Activated T-cell treated with anti-CD3 and anti-CD28 coated beads for 4 hours (primary cell): Measurements from ENCODE around the gene STX8.
"Not testable (repeated sequence)": the region's sequence is repeated elsewhere in the genome, so short reads cannot be mapped to it uniquely, and the experiment has no call there.

Experiments
- DNase-seq: peaks from one replicate; pipeline ENCODE4 v3.0.0-alpha.2; 2020

The STX8 gene

DNA sequence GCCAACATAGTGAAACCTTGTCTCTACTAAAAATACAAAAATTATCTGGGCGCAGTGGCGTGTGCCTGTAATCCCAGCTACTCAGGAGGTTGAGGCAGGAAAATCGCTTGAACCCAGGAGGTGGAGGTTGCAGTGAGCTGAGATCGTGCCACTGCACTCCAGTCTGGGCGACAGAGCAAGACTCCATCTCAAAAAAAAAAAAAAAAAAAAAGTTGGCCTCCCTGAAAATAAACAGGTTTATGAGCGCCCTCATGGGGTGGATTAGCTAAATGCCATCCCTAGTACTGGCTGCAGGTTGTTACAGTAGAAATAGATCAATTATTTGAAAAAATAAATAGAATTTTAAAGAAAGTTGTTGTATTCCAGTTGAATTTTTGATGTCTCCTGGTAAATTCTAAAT is 20.9 kb downstream of the STX8 start:
- DNase-seq = not testable (repeated sequence)

DNA sequence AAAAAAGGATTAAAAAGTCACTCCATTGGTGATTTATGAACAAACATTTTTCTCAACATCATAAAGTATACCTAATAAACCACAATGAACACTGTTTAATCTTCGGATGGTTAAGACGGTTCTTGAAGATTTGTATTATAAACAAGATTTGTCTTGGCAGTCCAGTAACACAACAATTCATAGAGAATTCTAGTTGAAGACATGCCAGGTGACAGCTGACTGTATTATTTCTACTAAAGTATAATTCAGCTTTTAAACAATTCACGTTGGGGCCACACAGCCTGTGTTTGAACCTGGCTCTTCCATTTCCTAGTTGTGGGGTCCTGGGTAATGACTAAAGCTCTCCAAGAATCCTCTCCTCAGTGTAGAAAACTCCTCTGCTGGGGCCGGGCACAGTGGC is 22.0 kb downstream of the STX8 start:
- DNase-seq = no peak

DNA sequence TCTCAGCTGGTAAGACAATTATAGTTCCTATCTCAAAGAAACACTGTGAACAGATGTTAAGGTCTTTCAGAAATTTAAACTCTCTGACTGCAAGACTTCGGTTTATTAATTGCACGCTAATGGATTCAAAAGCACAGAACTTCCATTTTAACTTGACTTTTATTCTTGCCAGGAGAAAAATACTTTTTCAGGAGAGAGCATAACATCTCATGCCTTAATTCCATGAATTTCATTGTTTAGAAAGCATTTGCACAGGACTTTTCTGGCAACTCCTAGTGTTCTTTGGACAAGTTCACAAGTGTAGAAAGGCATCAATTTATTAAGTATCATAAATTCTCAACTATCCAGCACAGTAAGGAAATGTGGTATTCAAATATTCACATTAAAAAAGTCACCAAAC is 22.4 kb downstream of the STX8 start:
- no peak for DNase-seq

DNA sequence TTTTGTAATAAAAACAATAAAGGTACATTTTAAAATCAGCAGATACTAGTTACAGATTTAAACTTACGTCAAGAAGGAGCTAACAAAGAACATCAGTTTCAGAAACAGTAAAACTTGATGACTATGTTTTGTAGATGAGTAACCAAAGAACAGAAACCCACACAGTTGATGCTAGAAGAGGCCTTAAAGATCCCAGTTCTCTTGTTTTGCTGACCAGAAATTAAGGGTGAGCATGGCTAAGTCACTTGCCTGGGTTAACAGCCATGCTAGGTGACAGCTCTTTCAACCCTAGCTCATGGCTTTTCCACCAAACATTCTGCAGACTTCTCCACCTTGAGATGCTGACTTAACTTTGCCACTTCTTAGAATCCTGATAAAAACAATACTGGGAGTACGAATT is 26.4 kb downstream of the STX8 start:
- DNase-seq = no peak

DNA sequence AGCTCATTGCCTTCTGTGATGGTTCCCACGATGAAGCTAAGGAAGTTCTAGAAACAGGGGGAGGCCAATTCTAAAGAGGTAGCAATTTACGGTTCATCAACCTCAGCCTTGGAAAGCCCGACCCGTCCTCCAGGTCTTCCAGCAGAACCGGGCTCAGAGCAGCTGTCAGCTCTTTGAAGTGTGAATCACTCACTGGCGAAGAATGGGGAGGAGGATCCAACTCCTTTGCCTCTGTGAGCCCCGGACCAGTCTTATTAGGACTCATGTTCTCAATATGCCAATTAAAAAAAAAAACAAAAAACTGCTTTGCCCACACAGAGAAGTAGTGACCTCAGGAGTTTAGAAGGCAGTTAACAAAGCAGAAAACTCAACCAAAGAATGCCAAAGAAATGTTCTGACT is 31.4 kb downstream of the STX8 start:
- no peak for DNase-seq

DNA sequence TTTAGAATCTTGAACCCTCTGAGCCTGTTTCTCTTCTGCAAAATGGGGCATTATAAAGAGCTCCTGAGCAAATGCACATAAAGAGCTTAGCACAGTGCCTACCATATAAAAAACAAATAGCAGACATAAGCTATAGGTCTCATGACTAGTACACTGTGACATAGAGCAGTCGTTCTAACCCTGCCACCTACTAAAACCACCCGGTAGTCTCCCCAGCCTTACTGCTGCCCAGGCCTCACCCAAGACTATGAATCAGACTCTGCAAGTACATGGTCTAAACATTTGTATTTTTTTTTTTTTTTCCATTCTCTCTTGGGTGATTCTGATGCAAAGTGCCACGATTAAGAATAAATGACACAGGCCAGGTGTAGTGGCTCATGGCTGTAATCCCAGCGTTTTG is 33.9 kb downstream of the STX8 start:
- no peak for DNase-seq

DNA sequence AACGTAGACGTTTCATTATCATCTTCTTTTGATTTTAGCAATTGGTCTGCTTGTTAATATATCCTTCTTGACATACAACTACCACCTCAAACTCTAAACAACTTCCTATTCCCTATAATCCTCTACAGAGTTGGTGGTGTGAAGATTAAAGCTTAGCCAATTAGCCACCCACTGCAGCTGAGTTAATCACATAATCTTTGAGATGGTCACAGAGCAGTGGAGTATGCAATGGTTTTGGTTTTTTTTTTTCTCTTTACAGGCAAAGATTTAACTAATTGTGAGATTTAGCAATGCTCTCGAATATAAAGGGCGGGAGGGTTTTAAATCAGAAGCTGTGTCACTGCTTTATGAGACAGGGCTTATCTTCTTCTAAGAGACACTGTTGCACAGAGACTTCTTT is 37.0 kb downstream of the STX8 start:
- no peak for DNase-seq

DNA sequence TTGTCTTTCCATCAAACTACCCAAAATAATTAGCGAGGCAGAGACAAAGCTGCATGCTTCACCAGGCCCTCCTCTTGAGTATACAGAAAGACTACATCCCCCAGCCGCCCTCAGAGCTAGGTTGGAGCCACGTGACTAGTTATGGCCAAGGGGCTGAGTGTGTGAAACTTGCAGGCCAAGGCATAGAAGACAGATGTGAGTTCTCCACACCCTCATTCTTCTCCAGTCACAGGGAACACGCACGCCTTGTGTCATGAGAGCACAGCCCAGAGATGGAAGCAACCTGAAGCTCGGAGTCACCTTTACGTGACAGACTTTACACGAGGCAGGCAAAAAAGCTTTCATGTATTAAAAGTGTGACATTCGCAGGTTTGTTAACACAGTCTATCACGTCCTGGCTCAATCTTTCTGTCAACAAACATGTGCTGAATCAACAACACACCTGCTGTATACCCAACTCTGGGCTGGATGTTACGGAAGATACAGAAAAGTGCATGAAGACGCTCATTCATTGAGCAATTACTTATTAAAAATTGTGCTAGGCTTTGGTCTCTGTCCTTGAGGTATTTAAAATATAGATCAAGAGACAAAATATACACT is 38.3 kb downstream of the STX8 start:
- DNase-seq = no peak

DNA sequence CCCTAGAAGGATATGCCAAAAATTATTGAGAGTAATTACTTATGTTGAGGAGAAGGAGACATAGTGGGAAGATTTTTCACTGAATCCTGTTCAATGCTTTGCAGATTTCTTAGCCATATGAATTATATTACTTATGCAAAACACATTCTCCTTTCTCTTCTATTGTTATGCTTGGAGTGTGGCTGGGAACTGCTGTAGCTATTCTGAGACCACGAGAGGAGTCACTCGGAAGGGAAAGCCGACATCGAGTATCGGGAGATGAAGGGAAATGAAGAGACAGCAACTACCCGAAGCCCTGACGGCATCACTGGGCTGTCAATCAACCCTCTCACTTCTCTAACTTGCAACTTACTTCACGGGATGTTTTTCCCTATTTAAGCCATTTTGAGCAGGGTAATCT is 39.6 kb downstream of the STX8 start:
- no peak for DNase-seq

DNA sequence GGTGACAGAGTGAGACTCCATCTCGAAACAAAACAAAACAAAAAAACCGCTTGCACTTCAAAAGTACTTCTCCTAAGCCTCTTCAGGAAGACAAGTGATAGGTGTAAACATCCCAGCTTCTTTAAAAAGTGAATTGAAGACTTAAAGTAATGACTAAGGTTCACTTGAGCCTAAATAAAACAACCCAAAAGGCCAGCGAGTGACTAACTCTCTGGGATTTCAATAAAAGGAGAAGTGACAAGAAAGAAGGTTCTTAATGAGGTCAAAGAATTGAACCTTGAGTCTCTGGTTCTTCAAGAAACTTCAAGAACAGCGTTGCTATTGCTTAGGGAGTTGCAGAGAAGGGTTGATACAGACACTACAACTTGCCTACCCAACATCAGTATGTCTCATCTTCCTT is 42.2 kb downstream of the STX8 start:
- no peak for DNase-seq

DNA sequence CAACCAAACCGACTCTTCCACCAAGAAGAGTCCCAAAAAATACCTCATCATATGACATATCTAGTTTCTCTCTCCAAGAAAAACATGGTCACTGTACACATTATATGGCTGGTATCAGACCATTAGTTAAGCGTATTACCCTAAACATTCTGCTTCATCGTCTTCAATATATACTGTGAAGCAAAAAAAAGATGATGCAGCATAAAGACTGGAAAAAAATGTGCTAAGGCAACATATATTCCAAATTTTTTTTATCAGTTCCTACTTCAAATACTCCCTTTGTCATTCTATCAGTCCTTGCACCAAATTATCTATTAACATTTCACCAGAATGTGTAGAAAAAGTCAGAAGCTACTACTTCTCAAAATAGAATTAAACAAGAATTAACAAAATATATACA is 42.9 kb downstream of the STX8 start:
- DNase-seq = no peak

DNA sequence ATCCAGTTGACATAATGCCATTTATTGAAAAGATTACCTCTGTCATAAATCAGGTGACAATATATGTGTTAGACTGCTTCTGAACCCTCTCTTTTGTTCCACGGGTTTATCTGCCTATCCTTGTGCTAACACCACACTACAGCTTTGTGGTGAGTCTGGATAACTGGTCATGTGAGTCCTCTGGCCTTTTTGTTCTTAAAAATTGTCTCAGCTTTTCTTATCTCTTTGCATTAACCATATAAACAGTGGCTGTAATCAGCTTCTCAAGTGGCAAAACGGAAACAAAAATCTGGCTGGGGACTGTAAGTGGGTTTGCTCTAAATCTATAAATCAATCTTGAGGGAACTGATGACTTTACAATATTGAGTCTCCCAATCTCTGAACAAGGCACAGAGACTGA is 44.6 kb downstream of the STX8 start:
- no peak for DNase-seq

DNA sequence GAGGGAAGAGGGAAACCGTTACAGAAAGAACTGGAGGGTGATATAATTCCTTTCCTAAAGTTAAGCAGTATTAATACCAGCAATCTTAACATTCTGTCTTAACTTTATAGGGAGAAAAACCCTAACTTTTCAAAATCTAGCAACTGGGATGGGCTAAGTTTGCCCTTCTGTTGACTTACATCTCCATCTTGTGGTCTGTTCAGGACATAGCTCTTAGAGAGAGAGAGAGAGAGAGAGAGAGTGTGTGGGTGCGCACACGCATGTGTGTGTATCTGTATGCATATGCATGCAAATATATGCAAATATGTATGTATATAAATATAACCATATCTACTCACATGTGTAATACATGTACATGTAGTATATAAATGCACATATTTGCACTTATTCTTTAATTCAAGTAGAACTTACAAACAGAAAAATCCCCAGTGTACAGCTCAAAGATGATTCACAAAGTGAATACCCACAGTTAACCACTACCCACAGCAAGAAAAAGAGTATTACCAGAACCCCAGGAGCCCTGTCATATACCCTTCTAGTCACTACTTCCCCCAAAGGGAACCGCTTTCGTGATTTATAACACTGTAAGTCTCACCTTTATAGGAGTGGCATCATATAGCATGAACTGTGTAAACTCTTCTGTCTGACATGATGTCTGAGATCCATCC is 46.5 kb downstream of the STX8 start:
- no peak for DNase-seq

DNA sequence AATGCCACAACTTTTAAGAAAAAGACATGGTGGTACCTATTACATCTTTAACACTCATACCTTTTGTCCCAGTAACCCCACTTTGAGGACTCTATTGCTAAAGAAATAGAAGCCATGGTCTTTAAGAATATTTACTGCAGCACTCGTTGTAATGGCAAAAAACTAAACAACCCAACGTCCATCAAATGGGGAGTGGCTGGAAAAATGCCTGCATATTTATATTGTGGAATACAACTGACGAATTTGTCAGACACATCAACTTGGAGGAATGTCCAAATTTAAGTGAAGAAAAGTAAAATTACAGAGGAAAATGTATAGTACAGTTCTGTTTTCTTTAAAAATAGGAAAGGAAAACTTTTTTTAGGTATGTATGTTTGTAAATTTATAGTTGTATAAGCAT is 47.8 kb downstream of the STX8 start:
- no peak for DNase-seq

DNA sequence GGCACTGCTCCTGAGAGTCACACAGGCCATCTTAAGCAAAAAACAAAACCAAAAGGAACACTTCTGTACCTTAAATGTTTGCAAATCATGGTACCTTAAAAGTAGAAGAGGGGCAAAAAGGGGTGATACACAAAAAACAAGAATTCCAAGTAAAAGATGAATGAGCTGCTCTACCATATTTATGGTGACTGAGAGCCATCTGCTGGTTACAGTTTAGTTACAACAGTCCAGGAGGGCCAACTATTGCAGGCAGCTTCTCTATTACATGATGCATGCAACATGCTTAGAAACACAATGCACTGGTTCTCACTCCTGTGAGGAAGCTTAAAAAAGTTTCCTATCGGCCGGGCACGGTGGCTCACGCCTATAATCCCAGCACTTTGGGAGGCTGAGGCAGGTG is 53.5 kb downstream of the STX8 start:
- DNase-seq = no peak

DNA sequence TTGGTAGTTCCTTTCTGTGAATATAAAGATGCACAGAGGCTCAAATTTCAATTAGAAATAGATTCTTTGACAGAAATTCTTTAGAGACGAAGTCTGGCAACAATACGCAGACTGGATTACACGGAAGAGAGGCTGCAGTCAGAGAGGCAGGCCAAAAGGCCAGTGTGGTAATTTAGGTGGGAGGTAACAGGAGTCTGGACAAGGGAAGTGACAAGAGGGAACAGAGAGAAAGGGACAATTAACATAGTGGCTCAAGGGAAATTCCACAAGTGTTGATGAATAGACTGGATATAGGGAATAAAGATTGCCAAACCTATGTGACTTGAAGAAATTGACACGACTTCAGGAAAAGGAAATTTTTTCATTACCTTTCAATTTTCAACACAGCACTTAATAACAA is 54.6 kb downstream of the STX8 start:
- no peak for DNase-seq

DNA sequence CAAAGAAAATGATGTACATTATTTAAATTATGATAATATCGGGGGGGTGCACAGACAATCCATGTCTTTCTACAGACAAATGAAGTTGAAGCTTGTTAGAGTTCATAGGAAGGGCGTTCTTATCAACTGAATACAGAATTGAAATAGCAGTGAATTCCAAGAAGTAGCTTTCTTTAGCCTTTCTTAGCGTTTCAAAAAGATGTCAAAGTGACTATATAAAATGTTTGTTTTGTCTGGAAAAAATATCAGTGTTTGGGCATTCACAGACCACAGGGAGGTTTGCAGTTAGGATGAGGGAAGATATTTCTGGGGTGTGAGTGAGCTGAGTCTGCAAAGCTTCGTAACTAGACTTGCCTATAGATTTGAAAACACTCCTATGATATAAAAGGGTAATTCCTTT is 55.0 kb downstream of the STX8 start:
- no peak for DNase-seq

DNA sequence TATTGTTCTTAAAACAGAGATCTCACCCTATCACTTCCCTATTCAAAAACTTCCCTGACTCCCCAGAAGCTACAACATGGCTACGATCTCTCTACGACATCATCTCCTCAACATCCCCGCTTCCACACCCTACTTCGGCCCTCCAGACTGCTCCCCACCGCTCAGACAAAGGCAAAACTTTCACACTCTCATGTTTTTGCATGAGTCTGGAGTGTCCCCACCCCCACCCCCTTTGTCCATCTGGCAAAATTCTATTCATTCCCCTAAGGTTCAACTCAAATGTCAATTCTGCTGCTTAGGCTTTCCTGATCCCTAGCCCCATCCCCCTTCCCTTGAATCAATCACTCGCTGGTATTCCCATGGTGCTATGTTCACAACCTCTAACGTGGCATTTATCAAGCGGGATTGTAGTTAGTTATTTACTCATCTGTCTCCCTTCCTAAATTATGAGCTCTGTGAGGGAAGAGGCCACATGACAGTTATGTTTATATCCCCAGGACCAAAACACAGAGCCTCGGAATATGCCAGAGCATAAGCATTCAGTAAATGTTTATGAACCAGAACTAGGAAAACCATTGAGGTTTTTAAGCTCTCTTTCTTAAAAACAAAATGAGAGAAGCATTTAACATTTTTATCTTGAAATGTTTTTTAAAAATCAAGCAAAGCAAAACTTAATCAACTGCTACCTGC is 55.9 kb downstream of the STX8 start:
- DNase-seq = no peak

DNA sequence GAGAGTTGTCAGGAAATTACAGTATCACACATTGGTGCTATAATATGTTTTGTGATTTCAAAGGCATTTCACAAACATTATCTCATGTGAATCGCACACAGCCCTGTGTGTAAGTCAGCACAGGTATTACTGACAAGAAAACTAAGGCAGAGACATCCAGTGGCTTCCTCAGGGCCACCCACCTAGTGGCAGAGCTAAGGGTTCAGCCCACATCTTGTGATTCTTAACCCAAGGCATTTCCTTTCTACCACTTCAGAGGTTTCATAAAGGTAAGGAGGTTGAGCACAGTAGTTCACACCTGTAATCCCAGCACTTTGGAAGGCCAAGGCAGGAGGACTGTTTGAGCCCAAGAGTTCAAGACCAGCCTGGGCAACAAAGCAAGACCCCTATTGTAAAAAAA is 58.2 kb downstream of the STX8 start:
- DNase-seq = no peak

DNA sequence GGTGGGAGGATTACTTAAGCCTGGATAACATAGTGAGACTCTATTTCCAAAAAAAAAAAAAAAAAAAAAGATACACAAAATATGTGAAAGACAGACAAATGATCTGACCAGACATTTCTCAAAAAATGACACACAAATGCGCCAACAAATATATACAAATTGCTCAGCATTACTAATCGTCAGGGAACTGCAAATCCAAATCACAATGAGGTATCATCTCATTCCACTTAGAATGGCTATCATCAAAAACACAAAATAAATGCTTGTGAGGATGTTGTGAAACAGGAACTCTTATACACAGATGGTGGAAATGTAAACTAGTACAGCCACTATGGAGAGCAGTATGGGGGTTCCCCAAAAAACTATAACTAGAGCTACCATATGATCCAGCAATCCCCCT is 62.4 kb downstream of the STX8 start:
- DNase-seq = no peak

DNA sequence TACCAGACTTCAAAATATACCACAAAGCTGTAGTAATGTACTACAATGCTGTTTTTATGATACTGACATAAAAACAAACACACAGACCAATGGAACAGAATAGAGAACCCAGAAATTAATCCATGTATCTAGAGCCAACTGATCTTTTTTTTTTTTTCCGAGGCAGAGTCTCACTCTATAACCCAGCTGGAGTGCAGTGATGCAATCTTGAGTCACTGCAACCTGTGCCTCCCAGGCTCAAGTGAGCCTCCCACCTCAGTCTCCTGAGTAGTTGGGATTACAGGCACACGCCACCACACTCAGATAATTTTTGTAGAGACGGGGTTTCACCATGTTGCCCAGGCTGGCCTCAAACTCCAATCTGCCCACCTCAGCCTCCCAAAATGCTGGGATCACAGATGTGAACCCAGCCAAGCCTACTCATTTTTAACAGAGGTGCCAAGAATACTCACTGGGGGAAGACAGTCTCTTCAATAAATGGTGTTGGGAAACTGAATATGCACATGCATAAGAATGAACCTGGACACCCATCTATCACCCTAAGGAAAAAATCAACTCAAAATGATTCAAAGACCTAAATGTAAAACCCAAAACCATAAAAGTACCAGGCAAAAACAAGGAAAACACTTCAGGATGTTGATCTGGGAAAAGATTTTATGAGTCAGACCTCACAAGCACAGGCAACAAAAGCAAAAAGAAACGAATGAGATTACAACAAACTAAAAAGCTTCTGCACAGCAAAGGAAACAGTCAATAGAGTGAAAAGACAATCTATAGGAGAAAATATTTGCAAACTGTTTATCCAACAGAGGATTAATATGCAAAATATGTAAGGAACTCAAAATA is 63.1 kb downstream of the STX8 start:
- no peak for DNase-seq

DNA sequence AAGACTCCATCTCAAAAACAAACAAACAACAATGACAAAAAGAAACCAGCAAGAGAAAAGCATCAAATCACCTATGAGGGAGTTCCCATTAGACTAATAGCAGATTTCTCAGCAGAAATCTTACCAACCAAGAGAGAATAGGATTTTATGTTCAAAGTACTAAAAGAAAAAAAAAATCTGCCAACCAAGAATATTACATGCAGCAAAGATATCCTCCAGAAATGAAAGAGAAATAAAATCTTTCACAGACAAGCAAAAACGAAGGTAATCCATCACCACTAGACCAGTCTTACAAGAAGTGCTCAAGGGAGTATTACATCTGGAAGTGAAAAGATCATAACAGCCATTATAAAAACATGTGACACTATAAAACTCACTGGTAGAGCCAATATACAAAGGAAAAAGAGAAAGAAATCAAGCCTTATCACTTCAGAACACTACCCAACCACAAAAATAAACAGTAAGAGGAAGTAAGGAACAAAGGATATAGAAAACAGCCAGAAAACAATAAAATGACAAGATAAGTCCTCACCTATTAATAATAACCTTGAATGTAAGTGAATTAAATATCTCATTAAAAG is 66.3 kb downstream of the STX8 start:
- no peak for DNase-seq

DNA sequence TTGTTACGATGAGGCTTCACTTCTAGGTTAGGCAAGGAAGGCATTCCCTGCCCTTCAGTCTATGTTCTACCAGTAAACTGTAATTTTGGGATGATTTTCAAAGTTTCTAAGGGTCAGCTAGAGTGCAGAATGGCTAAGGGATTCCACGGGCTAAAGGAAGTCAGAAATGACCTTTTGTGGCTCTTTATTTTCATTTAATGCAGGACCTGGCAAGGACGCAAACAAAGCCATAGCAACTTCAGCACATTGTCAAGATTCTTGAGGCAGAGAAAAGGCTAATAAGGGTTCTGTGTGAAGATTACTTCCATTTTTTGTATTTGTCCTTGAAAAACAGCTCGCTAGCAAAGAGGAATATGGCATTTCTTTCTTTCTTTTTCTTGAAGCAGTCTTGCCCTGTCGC is 76.6 kb downstream of the STX8 start:
- no peak for DNase-seq
